GM12878 (cell line): ENCODE results near the gene AMPH. TPM values are rescaled to one million over a fixed set of nuclear protein-coding genes. Genes with fewer than 3 reads are reported as not detected.

Experiments used
- ATAC-seq: fragments of 200-7000 bp; cut with Tn5 transposase; 3 replicates; pipeline ENCODE4 v1.9.1; 2020; ENCODE audit warnings: mild to moderate bottlenecking, moderate library complexity
- BruUV-seq: library from RNA; stranded (reverse); fragments of 400-500 nt; replicated peaks from 2 replicates; lab custom pipeline; 2021; lab: Mats Ljungman, UMichigan
- CTCF ChIA-PET: fragments of 300-600 bp; sonication (Branson Sonifier 250); formaldehyde crosslinking; extraction: SDS; loops from one replicate; lab custom pipeline; 2021; ENCODE audit warnings: inconsistent platforms; lab: Yijun Ruan, JAX
- POLR2A ChIA-PET: fragments of 350-600 bp; formaldehyde crosslinking; extraction: SDS; loops from one replicate; lab custom pipeline; 2021; ENCODE audit warnings: inconsistent platforms; lab: Charles Lee
- RAD21 ChIA-PET: fragments of 300-600 bp; sonication (Branson Sonifier 250); formaldehyde crosslinking; loops from one replicate; lab custom pipeline; 2023; ENCODE audit warnings: antibody characterized with exemption; ENCODE audit not compliant: unreplicated experiment; lab: Charles Lee
- SMC1A ChIA-PET: fragments of 300-600 bp; sonication (Branson Sonifier 250); formaldehyde crosslinking; loops from one replicate; lab custom pipeline; 2023; ENCODE audit not compliant: unreplicated experiment, uncharacterized antibody; lab: Charles Lee
- DNase-seq: peaks from one replicate; pipeline ENCODE4 v3.0.0-alpha.2; 2011; ENCODE audit warnings: low read depth, low spot score
- FAIRE-seq: peaks from 3 replicates; lab custom pipeline; 2011; peaks lifted over from hg19 to GRCh38; lab: Jason Lieb, UNC
- H2AFZ ChIP-seq: 2 replicates; pipeline ENCODE4 v1.6.0; 2011; ENCODE audit warnings: low read depth, low read length, control low read depth; ENCODE audit not compliant: control insufficient read depth
- H3K27ac ChIP-seq: 2 replicates; pipeline ENCODE4 v1.5.1; 2011; ENCODE audit warnings: control low read depth; ENCODE audit not compliant: control insufficient read depth, insufficient read depth
- H3K27me3 ChIP-seq, 2 experiments: replicated peaks in 1 of 2; 2 replicates each; pipeline versions ENCODE4 v1.6.0 to v1.6.1; 2011; ENCODE audit warnings: low read length in 1 of 2; ENCODE audit not compliant: control insufficient read depth in 2 of 2, insufficient read depth in 2 of 2
- H3K36me3 ChIP-seq, 2 experiments: 2 replicates each; pipeline ENCODE4 v1.5.1; 2011; ENCODE audit warnings: low read length in 1 of 2; ENCODE audit not compliant: control insufficient read depth in 2 of 2, insufficient read depth in 2 of 2
- H3K4me1 ChIP-seq: 2 replicates; pipeline ENCODE4 v1.6.1; 2011; ENCODE audit warnings: mild to moderate bottlenecking, low read length, moderate library complexity, mixed read lengths; ENCODE audit not compliant: control insufficient read depth, insufficient read depth
- H3K4me2 ChIP-seq: 2 replicates; pipeline ENCODE4 v1.6.0; 2011; ENCODE audit warnings: control low read depth; ENCODE audit not compliant: control insufficient read depth, insufficient read depth
- H3K4me3 ChIP-seq: fragments of 200-600 bp; sonication (generic); 2 replicates; pipeline ENCODE4 v1.5.1; 2016
- H3K79me2 ChIP-seq: 2 replicates; pipeline ENCODE4 v1.6.0; 2011; ENCODE audit warnings: low read length; ENCODE audit not compliant: control insufficient read depth, insufficient read depth
- H3K9ac ChIP-seq: 2 replicates; pipeline ENCODE4 v1.8.0; 2011; ENCODE audit warnings: low read length, control low read depth, mixed read lengths; ENCODE audit not compliant: control insufficient read depth, insufficient read depth
- H3K9me3 ChIP-seq: replicated peaks from 3 replicates; pipeline ENCODE4 v1.5.1; 2011; ENCODE audit warnings: mild to moderate bottlenecking, low read length; ENCODE audit not compliant: control insufficient read depth, insufficient read depth
- H4K20me1 ChIP-seq: 2 replicates; pipeline ENCODE4 v1.6.0; 2011; ENCODE audit not compliant: control insufficient read depth, insufficient read depth
- BACH1 ChIP-seq: fragments of 450-650 bp; IDR thresholded peaks from 2 replicates; pipeline ENCODE4 v1.6.1; 2017; ENCODE audit warnings: mild to moderate bottlenecking, borderline replicate concordance
- BCL11A ChIP-seq: IDR thresholded peaks from 2 replicates; pipeline ENCODE4 v1.6.1; 2011; ENCODE audit warnings: low read depth, low read length
- BMI1 ChIP-seq: fragments of 450-650 bp; IDR thresholded peaks from 2 replicates; pipeline ENCODE4 v1.6.1; 2016; ENCODE audit warnings: mild to moderate bottlenecking, moderate library complexity, borderline replicate concordance
- CHD1 ChIP-seq: IDR thresholded peaks from 2 replicates; pipeline ENCODE4 v1.6.1; 2012; ENCODE audit warnings: low read depth, low read length, improper control_type of control experiment
- E4F1 ChIP-seq: fragments of 450-650 bp; IDR thresholded peaks from 2 replicates; pipeline ENCODE4 v1.6.1; 2018; ENCODE audit warnings: borderline replicate concordance, mild to moderate bottlenecking; ENCODE audit not compliant: partially characterized antibody
- JUND ChIP-seq: IDR thresholded peaks from 2 replicates; pipeline ENCODE4 v1.6.1; 2012; ENCODE audit warnings: low read depth, mild to moderate bottlenecking, low read length, improper control_type of control experiment, moderate library complexity
- MEF2B ChIP-seq: fragments of 450-650 bp; IDR thresholded peaks from 2 replicates; pipeline ENCODE4 v1.6.1; 2018; ENCODE audit warnings: mild to moderate bottlenecking, moderate library complexity; ENCODE audit not compliant: partially characterized antibody, poor library complexity, severe bottlenecking
- NR2C2 ChIP-seq: IDR thresholded peaks from 2 replicates; pipeline ENCODE4 v1.6.1; 2011; ENCODE audit warnings: borderline replicate concordance, low read depth; ENCODE audit not compliant: control insufficient read depth, insufficient read length
- NR2F1 ChIP-seq: fragments of 450-650 bp; conservative IDR thresholded peaks from 2 replicates; pipeline ENCODE4 v1.6.1; 2017; ENCODE audit warnings: mild to moderate bottlenecking
- RAD21 ChIP-seq: IDR thresholded peaks from 2 replicates; pipeline ENCODE4 v1.6.1; 2011; ENCODE audit warnings: mild to moderate bottlenecking, low read depth, low read length, moderate library complexity; ENCODE audit not compliant: insufficient read depth
- RB1 ChIP-seq: fragments of 450-650 bp; formaldehyde crosslinking; IDR thresholded peaks from 2 replicates; pipeline ENCODE4 v1.6.1; 2017; ENCODE audit warnings: mild to moderate bottlenecking, borderline replicate concordance
- SMAD5 ChIP-seq: IDR thresholded peaks from 2 replicates; pipeline ENCODE4 v1.6.1; 2016; ENCODE audit warnings: antibody characterized with exemption, low read depth
- TARDBP ChIP-seq: IDR thresholded peaks from 2 replicates; pipeline ENCODE4 v1.6.1; 2016; ENCODE audit warnings: borderline replicate concordance
- ZBTB11 ChIP-seq: fragments of 450-650 bp; formaldehyde crosslinking; IDR thresholded peaks from 2 replicates; pipeline ENCODE4 v1.5.0; 2022; ENCODE audit warnings: mild to moderate bottlenecking, missing genetic modification characterization
- ZNF274 ChIP-seq: IDR thresholded peaks from one replicate; pipeline ENCODE4 v1.8.0; 2011; ENCODE audit not compliant: insufficient read length, insufficient read depth
- WGBS: methylation state at CpG from one replicate; pipeline ENCODE4 v1.1.6; 2016; ENCODE audit warnings: low lambda C conversion rate; ENCODE audit not compliant: insufficient replicate concordance, insufficient coverage; ENCODE audit errors: missing lambda C conversion rate; 5-methylcytosine and 5-hydroxymethylcytosine counted together
- in situ Hi-C: fragments of 300-500 bp; cut with MboI; formaldehyde crosslinking; loops from 9 replicates; pipeline ENCODE4 v1.14.3; 2018; ENCODE audit warnings: mixed read lengths
- intact Hi-C: fragments of 100-400 bp; cut with micrococcal nuclease; formaldehyde crosslinking; loops from one replicate; pipeline ENCODE4 v1.14.2; 2022; ENCODE audit not compliant: unreplicated experiment
- polyA plus RNA-seq, 11 experiments: library from polyadenylated mRNA; depleted of rRNA in 4 of 11; unstranded in 6 of 11; stranded (reverse) in 5 of 11; fragments of >200 nt; fragmentation: Nextera tagmentation in 4 of 11; fragmentation: Illumina TruSeq in 1 of 11; extraction: Ambion mirVana in 4 of 11; extraction: Trizol in 1 of 11; gene quantifications; 1 replicate in 1 of 11; 2 replicates in 10 of 11; pipeline versions ENCODE4 v1.2.1 to v1.2.3, GENCODE V29; 2011 to 2016; ENCODE audit warnings: inconsistent platforms in 2 of 11, missing spikeins in 2 of 11, low read depth in 1 of 11
- total RNA-seq, 4 experiments: library from RNA; depleted of rRNA in 3 of 4; stranded (reverse); fragments of >200 nt in 3 of 4; fragmentation: Illumina TruSeq in 1 of 4; extraction: Trizol in 1 of 4; gene quantifications; 2 replicates each; pipeline versions ENCODE4 v1.2.1 to v1.2.3, GENCODE V29; 2013 to 2021

Gene AMPH
- total and polyA plus RNA-seq, 10 of the 15 experiments (the other 5 are each of a cell fraction or from before 2014, with no cell fraction given): 0.03 to 0.24 (median 0.08) TPM; not detected in 2

DNA sequence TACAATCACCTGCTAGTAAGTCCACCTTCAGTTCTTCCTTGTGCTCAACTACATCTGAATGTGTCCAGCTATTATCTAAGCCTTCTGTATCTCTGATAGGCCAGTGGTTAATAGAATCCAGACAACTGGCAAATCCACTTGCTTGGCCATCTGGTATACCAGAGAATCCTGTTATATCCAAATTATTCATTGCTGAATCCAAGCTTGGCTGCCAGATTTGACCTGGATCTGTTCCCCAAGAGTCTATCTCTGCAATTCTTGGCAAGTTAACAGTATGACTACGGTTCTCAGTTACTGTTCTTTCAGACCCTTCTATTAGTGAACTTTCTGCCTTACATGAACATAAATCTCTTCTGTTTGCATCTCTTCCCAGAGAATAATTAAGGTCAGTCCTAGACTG lies 203.1 kb downstream of the AMPH start:
- DNase-seq (no peak), FAIRE-seq (no peak), ATAC-seq (no peak)
- H3K9me3 ChIP-seq: no peaks in the 10 kb centered on the region; the same call in 2 of the 3 replicates
- POLR2A ChIA-PET: no interaction called here
- intact Hi-C loops (no loop called here), in situ Hi-C loops (no loop called here)
- H2AFZ ChIP-seq: no peak overlapping the region
- TF ChIP-seq ZBTB11 (CRISPR knock-in tag) (no peak), BMI1 (no peak), RB1 (no peak), RAD21 (no peak), CHD1 (no peak), JUND (no peak), BACH1 (no peak), MEF2B (no peak), SMAD5 (no peak), NR2C2 (no peak), NR2F1 (no peak), E4F1 (no peak), BCL11A (no peak), TARDBP (no peak), ZNF274 (no peak)
- no peak overlapping the region for H3K4me3 ChIP-seq
- no peaks in the 10 kb centered on the region for H3K27me3 ChIP-seq
- no peaks in the 10 kb centered on the region for H4K20me1 ChIP-seq
- no peaks in the 10 kb centered on the region for H3K4me1 ChIP-seq
- SMC1A ChIA-PET: no interaction called here
- RAD21 ChIA-PET: no interaction called here
- H3K79me2 ChIP-seq: no peaks in the 10 kb centered on the region
- H3K4me2 ChIP-seq: no peak overlapping the region
- H3K27ac ChIP-seq: no peak overlapping the region
- H3K36me3 ChIP-seq: no peaks in the 10 kb centered on the region
- CTCF ChIA-PET: no interaction called here
- no TSS peak for BruUV-seq
- WGBS: 26% methylated on average over 1 of the region's 1 CpG
- H3K9ac ChIP-seq: no peak overlapping the region
